ENCODE results near the gene CEMIP2. TPM values are rescaled to one million over a fixed set of nuclear protein-coding genes. Genes with fewer than 3 reads are reported as not detected.

CEMIP2 gene
- total and polyA plus RNA-seq, 10 of the 15 experiments (the other 5 are each of a cell fraction or from before 2014, with no cell fraction given), result 0.50 to 19.2 (median 1.2) TPM

DNA sequence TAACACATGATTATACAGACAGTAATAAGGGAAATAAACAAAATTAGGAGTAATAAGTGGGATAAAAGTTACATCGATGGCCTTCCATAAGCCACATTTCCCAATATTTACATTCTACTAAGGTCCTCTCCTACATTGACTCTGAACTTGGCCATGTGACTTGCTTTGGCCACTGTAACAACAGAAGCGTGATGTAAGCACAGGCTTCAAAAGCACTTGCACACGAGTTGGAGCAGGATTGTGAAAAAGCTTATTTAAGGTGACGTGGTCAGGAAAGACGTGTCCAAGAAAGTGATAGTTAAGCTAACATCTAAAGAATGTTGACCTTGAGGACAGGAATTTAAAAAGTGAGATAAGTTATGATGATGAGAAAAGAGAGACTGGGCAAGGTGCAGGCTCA is 9.8 kb upstream of the CEMIP2 start (continued):
- TF ChIP-seq, protein P1, sequence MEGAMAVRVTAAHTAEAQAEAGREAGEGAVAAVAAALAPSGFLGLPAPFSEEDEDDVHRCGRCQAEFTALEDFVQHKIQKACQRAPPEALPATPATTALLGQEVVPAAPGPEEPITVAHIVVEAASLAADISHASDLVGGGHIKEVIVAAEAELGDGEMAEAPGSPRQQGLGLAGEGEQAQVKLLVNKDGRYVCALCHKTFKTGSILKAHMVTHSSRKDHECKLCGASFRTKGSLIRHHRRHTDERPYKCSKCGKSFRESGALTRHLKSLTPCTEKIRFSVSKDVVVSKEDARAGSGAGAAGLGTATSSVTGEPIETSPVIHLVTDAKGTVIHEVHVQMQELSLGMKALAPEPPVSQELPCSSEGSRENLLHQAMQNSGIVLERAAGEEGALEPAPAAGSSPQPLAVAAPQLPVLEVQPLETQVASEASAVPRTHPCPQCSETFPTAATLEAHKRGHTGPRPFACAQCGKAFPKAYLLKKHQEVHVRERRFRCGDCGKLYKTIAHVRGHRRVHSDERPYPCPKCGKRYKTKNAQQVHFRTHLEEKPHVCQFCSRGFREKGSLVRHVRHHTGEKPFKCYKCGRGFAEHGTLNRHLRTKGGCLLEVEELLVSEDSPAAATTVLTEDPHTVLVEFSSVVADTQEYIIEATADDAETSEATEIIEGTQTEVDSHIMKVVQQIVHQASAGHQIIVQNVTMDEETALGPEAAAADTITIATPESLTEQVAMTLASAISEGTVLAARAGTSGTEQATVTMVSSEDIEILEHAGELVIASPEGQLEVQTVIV (IDR thresholded peaks at IDR 0.05; ENCODE audit: borderline replicate concordance, partially characterized antibody), result no peak
- TF ChIP-seq, protein P2, sequence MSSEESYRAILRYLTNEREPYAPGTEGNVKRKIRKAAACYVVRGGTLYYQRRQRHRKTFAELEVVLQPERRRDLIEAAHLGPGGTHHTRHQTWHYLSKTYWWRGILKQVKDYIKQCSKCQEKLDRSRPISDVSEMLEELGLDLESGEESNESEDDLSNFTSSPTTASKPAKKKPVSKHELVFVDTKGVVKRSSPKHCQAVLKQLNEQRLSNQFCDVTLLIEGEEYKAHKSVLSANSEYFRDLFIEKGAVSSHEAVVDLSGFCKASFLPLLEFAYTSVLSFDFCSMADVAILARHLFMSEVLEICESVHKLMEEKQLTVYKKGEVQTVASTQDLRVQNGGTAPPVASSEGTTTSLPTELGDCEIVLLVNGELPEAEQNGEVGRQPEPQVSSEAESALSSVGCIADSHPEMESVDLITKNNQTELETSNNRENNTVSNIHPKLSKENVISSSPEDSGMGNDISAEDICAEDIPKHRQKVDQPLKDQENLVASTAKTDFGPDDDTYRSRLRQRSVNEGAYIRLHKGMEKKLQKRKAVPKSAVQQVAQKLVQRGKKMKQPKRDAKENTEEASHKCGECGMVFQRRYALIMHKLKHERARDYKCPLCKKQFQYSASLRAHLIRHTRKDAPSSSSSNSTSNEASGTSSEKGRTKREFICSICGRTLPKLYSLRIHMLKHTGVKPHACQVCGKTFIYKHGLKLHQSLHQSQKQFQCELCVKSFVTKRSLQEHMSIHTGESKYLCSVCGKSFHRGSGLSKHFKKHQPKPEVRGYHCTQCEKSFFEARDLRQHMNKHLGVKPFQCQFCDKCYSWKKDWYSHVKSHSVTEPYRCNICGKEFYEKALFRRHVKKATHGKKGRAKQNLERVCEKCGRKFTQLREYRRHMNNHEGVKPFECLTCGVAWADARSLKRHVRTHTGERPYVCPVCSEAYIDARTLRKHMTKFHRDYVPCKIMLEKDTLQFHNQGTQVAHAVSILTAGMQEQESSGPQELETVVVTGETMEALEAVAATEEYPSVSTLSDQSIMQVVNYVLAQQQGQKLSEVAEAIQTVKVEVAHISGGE (CRISPR knock-in tag; IDR thresholded peaks at IDR 0.05), result no peak
- TF ChIP-seq ZNF622 (IDR thresholded peaks at IDR 0.05) (no peak), ZNF207 (IDR thresholded peaks at IDR 0.05; ENCODE audit: borderline replicate concordance) (no peak), TCF12 (IDR thresholded peaks at IDR 0.05; ENCODE audit: low read depth, low read length) (no peak)
- TF ChIP-seq, protein P3, sequence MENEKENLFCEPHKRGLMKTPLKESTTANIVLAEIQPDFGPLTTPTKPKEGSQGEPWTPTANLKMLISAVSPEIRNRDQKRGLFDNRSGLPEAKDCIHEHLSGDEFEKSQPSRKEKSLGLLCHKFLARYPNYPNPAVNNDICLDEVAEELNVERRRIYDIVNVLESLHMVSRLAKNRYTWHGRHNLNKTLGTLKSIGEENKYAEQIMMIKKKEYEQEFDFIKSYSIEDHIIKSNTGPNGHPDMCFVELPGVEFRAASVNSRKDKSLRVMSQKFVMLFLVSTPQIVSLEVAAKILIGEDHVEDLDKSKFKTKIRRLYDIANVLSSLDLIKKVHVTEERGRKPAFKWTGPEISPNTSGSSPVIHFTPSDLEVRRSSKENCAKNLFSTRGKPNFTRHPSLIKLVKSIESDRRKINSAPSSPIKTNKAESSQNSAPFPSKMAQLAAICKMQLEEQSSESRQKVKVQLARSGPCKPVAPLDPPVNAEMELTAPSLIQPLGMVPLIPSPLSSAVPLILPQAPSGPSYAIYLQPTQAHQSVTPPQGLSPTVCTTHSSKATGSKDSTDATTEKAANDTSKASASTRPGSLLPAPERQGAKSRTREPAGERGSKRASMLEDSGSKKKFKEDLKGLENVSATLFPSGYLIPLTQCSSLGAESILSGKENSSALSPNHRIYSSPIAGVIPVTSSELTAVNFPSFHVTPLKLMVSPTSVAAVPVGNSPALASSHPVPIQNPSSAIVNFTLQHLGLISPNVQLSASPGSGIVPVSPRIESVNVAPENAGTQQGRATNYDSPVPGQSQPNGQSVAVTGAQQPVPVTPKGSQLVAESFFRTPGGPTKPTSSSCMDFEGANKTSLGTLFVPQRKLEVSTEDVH (IDR thresholded peaks at IDR 0.05; ENCODE audit: low read depth, partially characterized antibody), result no peak

Measured in GM12878 (cell line).